SKM-1 treated with dmso at 0.1 percent for 144 hours (cell line): Measurements from ENCODE around the gene MYO1C.
A peak's percentile ranks its signal among the peaks of the same experiment; 100 is the strongest.
"Not testable (repeated sequence)": the region's sequence is repeated elsewhere in the genome, so short reads cannot be mapped to it uniquely, and the experiment has no call there.

Experiments
- DNase-seq: peaks from one replicate; lab custom pipeline; 2025; ENCODE audit not compliant: unreplicated experiment; lab: John Stamatoyannopoulos, UW

MYO1C gene

DNA sequence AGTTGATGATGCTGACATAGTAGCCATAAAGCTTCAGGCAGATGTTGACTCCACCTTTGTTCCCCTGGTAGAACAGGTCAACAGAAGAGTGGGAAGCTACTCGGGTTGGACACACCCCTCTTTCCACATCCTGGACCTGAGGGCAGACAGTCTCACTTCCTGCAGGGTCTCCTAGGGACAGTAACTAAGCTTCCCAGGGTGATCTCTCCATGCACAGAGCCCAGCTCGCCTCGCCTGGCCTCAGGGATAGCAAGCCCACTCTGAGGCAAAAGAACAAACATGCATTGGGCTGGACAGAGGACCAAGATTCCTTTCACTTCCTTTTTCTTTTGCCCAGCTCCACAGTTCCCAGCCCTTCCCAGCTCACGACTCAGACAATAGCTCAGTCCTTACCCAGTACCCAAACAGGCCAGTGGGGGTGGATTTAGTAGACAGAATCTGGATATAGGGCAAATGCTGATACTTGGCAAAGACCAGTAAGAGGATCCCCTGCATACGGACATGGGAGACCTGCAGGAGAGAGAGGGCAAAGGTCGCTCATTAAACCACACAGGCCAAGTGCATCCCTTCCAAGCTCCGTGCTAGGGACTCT, 16.9 kb upstream of the MYO1C start:
- no peak for DNase-seq

DNA sequence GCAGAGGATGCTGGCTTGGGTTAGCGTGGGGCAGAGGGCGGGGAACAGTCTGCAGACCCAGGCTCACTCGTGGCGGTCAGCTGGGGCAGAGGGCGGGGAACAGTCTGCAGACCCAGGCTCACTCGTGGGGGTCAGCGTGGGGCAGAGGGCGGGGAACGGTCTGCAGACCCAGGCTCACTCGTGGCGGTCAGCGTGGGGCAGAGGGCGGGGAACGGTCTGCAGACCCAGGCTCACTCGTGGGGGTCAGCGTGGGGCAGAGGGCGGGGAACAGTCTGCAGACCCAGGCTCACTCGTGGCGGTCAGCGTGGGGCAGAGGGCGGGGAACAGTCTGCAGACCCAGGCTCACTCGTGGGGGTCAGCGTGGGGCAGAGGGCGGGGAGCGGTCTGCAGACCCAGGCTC, 16.2 kb upstream of the MYO1C start:
- not testable (repeated sequence) for DNase-seq

DNA sequence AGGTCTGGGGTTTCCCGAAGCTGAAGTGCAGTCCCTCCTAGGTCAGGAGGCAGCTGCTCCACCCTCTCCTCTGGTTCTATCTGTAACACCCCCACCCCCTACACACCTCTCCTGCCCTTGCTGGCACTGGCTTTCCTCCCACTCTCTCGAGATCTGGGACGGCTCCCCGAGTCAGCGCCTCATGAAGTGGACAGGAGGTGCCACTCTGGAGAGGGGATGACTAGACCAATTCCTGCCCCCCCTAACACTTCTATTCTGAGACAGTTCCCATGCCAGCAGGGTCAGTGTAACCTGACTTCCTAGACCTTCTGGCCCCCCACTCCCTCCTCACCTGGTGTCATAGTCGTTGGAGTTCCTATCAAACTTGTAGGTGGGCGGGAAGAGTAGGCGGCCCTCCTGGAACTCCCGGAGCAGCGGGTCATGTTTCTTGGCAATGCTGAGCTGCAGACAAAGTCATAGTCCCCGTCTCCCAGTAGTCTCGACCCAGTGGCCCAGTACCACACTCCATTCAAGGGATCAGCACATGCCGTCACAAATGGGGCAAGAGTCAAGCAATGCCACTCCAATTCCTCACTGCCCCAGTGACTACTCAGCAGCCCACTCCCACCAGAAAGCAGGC, 14.3 kb upstream of the MYO1C start:
- DNase-seq, result no peak

DNA sequence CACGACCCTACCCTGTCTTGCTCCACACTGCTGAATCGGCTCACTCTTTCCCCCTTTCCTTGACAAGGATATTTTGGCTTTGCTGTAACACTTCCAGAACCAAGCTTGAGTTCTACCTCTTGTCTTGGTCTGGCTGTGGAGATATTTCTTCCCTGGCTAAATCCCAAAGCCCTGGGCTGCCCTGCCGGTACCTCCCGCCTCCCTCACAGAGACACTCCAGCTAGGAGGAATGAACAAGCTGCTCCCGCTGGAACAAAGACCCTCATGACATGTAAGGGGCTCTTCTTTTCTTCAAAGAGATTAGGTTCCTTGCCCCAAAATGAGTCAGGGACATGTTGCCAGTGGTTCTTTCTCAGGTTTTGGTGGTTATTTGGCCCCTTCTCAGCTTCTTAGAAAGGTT, 13.1 kb upstream of the MYO1C start:
- no peak for DNase-seq

DNA sequence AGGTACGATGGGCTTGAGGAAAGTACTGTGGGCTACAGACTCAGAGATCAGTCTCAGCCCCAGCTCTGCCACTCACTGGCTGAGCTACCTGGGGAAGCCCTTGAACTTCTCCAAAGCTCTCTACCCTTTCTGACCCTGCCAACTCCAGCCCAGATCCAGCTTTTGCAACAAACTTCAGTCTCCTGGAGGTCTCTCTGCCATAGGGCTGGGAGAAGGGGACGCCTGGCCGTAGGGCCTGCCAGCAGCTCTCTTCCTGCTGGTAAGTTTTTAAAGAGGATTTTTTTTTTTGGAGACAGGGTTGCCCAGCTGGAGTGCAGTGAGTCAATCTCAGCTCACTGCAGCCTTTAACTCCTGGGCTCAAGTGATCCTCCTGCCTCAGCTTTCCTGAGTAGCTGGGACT, 12.4 kb upstream of the MYO1C start:
- DNase-seq, result no peak

DNA sequence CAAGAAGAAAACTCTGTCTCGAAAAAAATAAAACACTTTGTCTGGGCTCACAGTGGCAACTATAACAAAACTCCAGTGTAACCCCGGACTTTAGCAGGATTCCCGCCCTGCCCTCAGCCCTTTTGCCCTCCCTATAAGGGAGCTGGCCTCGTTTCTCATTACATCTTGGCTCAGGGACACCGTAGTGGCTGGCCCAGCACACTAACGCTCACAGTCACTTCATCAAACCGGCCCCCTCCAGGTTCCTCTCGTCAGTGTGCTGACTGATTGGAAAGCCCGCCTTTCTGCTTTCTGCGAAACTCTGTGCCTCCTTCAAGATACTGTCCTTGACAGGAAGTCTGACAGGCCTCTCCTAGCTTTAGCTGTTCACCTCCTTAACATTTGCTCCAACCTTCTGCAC, 11.2 kb upstream of the MYO1C start:
- DNase-seq, result no peak

DNA sequence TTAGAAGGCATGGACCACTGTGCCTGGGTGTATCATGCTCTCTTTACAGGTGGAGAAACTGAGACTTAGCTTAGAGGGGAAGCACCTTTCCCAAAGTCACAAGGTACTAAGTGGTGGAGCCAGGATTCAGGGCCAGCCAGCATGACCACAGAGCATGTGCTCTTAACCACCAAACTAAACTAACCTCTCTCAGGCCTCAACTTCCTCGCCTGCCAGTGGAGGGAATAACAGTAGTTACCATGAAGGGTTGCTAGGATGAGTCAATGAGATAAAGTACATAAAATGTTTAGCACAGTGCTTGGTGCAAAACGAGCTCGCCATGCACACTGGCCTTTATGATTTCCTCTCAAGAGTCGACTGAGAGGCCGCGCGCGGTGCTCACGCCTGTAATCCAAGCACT, 6.4 kb upstream of the MYO1C start:
- peak; percentile 9 for DNase-seq

DNA sequence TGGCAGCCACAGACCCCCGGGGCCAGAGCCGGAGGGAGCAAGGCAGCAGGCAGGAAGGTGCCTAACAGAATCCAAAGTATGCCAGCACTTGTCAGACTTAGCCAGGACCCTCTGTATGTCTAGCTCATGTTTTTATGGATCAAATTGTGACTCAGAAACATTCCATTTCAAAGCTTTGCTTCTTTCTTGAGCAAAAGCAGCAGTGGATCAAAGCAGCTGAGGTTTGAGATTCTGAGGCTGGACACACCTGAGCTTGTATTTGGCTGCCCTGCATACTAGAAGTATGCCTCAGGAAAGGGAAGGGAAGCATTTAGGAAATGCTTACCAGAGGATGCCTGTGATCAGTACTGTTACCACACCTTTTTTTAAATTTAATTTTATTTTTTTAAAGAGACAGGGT, 5.7 kb upstream of the MYO1C start:
- DNase-seq, result no peak

DNA sequence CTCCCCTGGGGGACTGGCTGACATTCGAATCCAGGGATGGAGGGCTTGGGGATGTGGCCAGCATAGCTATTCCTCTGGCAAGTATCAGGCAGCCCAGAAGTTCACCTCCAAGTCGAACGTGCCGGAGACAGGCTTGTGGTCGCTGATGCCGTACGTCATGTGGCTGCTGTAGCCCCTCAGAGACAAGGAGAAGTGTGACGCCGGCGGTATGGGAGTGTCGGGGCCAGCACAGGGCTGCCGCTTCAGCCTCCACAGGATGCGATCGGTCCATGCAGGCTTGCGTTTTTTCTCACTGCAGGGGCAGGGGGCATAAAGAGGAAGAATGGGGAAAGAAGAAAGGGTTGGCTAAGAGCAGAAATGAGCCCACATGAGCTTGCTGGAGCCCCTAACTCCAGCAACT, 5.3 kb upstream of the MYO1C start:
- DNase-seq, result no peak

DNA sequence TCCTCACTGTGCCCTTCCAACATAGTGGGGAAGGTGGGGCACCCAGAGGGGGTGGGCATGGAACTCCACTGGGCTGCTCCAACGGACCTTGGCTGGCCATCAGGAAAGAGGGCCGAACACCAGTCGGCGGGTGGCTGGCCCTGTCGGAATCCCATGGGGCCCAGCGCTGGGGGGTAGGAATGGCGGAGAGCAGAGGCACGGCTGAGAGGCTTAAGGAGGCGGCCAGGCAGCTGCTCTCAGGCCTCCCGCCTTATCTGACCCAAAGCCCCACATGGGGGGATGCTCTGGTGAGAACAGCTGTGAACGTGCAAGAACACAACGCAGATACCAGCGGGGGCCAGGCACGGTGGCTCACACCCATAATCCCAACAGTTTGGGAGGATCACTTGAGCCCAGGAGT, 4.4 kb upstream of the MYO1C start:
- no peak for DNase-seq

DNA sequence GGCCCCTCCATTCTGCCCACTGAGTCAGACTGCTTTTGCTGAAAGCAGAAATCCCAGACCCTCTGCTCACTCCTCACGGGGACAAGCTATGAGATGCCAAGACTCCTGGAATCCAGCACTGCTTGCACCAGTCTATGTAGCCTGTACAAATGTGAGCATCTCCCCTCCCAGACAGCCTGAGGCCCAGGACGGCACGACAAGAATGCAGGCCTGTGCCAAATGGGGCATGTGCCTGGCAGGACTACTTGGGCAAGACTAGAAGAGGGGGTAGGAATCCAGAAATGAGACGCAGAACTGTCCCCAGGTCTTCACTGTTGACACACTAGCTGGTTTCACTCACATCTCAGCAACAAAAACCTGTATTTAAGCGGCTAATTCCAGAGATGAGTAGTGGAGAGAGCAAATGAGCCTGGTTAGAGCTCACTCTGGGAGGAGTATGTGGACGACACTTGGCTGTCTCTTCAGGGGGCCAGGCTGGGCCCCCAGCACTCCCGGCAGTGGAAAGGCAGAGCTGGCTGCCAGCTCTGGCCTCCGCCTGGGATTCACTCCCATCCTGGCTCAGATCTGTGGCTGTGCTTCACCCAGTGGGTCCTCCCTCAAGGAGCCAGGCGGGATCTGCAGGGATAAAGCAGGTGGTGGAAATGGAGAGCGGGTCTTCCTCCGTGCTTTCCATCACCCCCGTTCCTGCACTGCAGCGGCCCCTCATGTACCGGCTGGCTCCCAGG, 2.9 kb upstream of the MYO1C start:
- DNase-seq, result no peak

DNA sequence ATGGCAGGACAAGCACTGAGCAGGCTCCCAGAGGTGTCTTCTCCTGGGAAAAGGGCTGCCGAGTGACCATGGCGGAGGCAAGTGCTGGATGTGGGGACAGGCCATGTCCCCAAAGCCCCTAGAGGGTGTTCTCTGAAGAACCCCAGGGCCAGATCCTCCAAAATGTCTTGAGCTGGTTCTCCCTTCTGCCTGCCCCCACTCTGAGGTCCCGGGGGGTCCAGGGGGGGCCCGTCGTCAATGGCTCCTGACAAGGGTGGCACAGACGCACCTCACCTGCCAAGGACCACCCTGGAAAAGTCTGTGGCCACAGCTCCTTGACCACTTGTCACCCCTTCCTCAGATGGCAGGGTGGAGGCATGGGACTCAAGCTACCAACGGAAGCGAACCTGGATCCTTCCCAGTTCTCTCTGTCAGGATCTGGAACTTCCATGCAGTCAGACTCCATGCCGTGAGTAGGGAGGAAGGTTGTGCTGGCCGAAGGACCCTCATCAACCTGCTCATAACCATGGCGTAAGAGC, 2.3 kb upstream of the MYO1C start:
- DNase-seq, result no peak

DNA sequence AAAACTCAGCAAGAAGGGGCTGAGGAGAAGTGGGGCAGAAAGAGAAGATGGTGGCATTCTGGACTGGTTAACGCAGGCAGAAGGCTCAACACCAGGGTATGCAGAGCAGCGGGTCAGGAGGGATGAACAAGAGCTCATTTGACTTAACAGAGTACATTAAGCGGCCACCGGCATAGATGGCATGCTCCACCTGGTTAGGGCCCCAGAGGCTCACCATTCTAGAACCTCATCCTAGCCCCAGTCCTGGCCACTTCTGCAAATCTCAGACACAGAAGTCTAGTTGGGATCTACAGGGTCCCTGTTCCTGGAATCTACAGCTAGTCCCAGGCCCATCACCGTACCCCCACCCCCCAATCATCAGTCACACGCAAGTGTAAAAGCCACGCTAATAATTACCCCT, 1.7 kb upstream of the MYO1C start:
- DNase-seq, result no peak

DNA sequence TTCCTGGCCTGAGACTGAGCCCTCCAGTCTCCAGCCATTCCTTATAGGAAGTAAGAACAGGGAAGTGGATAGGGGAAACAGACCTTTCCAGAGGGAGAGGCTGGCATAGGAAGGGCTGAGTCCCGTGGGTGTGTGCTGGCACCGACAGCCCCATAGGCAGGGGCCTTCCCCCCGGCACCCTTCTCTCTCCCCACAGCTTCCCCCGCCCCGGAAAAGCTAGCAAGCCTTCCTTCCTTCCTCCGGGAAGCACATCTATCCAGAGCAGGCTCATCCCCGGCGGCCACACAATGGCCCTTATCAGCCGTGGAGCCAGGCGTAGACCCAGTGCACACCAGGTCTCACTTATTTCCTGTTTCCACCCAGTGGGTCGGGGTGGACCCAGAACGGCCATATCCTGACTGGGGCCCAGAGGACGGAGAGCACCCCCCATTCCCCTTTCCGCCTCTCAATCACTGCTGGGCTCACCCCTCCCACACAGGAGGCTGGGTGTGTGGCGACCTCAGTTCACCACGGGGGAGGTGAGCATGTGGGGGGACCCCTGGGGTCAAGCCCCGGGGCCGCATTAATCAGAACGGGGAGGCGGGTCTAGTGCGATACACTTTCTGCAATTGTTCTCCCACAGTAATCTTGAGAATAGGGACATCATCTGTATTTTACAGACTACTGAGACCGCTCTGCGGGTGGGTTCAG, 950 bp upstream of the MYO1C start:
- no peak for DNase-seq

DNA sequence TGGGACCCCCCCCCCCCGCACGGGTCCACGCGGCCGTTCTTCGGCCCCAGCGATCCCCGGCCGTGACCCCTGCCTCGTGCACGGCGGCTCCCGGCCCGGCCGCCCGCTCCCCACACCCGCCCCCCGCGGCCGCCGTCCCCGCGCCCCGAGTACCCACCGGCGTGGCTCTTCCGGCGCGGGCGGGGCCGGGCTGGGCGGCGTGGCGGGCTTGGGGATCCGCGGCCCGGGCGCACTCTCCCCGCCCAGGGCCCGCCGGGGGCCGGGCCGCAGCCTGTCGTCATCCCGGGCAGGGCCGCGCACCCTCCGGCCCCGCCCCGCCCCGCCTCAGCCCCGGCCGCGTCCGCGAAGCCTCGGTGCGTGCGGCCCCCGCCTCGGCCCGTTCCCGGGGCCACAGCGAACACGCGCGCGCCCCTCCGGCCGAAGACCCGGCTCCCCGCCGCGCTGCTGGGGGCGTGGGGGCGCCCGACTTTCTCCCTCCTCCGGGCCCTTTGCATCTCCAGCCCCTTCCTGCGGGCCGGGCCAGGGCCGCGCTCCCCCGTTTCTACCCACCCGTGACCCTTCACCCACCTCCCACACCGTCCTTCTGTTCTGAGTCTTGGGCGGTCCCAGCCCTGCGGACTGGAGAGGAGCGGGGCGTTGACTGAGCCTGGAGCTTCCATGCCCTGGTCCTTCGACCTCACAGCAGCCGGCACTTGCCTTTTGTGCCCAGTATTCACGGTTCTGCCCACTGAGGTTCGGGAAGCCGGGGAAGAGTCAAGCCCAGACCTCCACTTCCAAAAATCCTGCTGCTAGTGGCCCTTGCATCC, 840 bp downstream of the MYO1C start:
- no peak for DNase-seq

DNA sequence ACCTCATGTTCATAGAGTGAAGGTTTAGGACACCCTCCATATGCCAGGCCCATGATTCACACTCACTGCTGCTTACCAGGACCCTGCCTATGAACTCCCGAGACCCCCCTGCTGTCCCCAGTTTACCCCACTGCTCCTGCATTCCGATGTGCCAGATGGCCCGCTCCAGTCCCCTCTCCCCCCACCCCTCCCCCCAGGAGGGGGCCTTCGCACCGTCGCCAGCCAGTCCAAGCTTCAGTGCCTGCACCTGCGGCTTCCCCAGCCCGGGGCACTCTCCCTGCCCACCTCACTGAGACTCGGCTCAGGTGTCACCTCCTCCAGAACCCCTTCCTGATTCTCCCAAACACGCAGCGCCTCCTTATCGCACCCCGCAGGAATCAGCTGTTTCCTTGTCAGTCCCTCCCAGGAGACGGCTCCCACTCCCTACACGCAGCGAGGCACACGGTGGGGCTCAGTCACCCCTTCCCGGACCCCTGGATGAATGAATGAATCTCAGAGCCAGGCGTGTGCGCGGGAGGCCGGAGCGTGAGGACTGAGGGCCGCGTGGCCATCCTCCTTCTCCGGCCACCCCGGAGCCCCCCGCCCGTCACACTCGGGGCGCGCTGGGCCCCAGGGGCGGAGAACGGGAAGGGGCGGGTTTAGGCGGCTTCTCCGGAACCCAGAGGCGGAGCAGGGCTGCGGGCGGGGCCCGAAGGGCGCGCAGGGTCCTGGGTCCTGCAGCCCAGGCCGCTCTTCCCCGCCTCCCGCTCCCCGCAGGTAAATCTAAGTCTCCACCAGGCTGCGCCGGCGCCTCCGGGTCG, 1.6 kb downstream of the MYO1C start:
- peak; percentile 11 for DNase-seq

DNA sequence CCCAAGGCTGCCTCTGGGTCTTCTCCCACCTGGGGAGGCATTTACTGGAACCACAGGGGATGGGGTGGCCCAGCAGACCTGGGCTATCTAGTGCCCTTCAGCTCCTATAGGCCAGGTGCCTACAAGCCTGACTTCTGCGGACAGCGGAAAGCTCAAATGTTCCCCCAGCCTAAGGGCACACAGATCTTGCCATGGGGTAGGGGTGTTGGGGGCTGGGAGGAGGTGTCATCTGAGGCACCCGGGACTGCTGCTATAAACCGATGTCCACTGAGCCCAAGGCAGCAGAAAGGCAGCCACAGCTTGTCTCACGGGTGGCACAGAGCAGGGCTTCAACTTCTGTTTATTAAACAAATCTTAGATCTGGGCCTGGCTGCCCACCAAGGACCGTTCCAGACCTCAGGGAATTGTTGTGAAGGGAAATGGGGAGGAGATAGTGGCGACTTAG, 3.6 kb downstream of the MYO1C start:
- DNase-seq, result no peak

DNA sequence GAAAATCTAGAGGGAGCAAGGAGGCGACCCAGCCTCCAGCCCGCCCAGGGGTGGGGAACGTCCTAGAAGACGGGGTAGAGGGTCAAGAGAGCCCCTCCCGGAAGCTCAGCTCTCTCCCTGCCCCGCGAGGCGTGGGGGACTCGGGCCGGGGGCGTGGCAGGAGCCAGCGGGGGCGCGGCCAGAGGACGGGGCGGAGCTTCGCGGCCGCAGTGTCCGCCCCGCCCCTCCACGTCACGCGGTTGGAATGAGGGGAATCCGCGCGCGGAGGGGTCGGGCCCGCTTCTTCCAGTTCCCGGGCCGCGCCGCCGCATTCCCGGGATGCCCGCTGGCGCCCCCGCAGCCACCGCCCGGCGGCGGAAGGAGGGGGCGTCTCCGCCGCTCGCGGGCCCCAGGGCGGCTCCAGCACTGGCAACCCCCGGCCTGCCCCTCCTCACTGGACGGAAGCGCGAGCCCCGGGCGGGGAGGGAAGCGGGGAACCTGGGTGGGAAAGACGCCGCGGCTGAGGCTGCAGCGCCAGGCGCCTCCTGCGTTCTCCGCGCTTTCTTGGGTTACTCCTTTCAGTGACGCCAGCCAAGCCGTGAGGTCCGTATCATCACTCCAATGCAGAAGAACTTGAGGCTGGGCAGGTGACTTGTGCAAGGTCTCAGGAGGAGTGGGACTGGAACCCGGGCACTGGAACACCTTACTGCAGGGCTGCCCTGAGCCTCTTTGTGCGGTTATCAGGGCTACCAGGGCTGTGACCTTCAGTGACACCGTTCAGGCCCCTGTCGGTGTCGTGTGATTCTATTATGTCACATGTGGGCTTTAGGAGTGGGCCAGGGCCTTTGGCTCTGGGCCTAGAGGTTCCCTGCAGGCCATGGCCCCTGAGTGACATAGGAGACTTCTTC, 4.3 kb downstream of the MYO1C start:
- DNase-seq, result no peak
